Hematopoietic multipotent progenitor cell treated with erythropoietin and hydrocortisone succinate and interleukin-3 and kit ligand, for 15 days (in vitro differentiated cells): ENCODE data around the gene ENDOD1.

Experiments used
- DNase-seq: peaks from one replicate; pipeline ENCODE4 v3.0.0-alpha.2; 2015; ENCODE audit warnings: low spot score

ENDOD1 gene

GRCh38 chr11:95076416-95076815 is 13.2 kb upstream of the ENDOD1 start:
- no peak for DNase-seq

- no peak for DNase-seq
Measured at GRCh38 chr11:95076981-95077380, 12.7 kb upstream of the ENDOD1 start.

GRCh38 chr11:95078526-95078925 is 11.1 kb upstream of the ENDOD1 start:
- no peak for DNase-seq

- DNase-seq, result no peak
Measured at GRCh38 chr11:95081010-95081409, 8.6 kb upstream of the ENDOD1 start.

- DNase-seq, result no peak
Measured at GRCh38 chr11:95081412-95081811, 8.2 kb upstream of the ENDOD1 start.

- no peak for DNase-seq
Measured at GRCh38 chr11:95082576-95083001, 7.1 kb upstream of the ENDOD1 start.

- no peak for DNase-seq
Measured at GRCh38 chr11:95084509-95084908, 5.1 kb upstream of the ENDOD1 start.

- no peak for DNase-seq
Measured at GRCh38 chr11:95085117-95085816, 4.4 kb upstream of the ENDOD1 start.

- DNase-seq, result no peak
Measured at GRCh38 chr11:95086151-95086550, 3.5 kb upstream of the ENDOD1 start.

GRCh38 chr11:95086836-95087570 is 2.6 kb upstream of the ENDOD1 start:
- peak; percentile 62 for DNase-seq

- DNase-seq, result peak; percentile 26
Measured at GRCh38 chr11:95088946-95089619, 563 bp upstream of the ENDOD1 start.

- DNase-seq, result no peak
Measured at GRCh38 chr11:95091663-95092180, 2.1 kb downstream of the ENDOD1 start.

- peak; percentile 59 for DNase-seq
Measured at GRCh38 chr11:95092549-95093324, 3.1 kb downstream of the ENDOD1 start.

- DNase-seq, result no peak
Measured at GRCh38 chr11:95093548-95093947, 3.9 kb downstream of the ENDOD1 start.

- DNase-seq, result no peak
Measured at GRCh38 chr11:95095858-95096587, 6.4 kb downstream of the ENDOD1 start.

- no peak for DNase-seq
Measured at GRCh38 chr11:95097209-95097608, 7.6 kb downstream of the ENDOD1 start.

- no peak for DNase-seq
Measured at GRCh38 chr11:95098826-95099225, 9.2 kb downstream of the ENDOD1 start.

GRCh38 chr11:95100191-95100648 is 10.6 kb downstream of the ENDOD1 start:
- DNase-seq, result peak; percentile 29

- DNase-seq, result no peak
Measured at GRCh38 chr11:95100856-95101507, 11.3 kb downstream of the ENDOD1 start.

- no peak for DNase-seq
Measured at GRCh38 chr11:95101935-95102334, 12.3 kb downstream of the ENDOD1 start.

GRCh38 chr11:95102733-95103132 is 13.1 kb downstream of the ENDOD1 start:
- no peak for DNase-seq
